C4-2B (cell line): ENCODE measurements around the gene CDH12.
"Not testable (repeated sequence)": the region's sequence is repeated elsewhere in the genome, so short reads cannot be mapped to it uniquely, and the experiment has no call there.

Source experiments
- H3K27ac ChIP-seq: fragments of 450-650 bp; 2 replicates; pipeline ENCODE4 v1.5.1; 2017
- ZFX ChIP-seq: fragments of 450-650 bp; IDR thresholded peaks from 2 replicates; pipeline ENCODE4 v1.6.1; 2017
- TF ChIP-seq, protein P1 (sequence below): fragments of 450-650 bp; conservative IDR thresholded peaks from 2 replicates; pipeline ENCODE4 v1.5.1; 2017; ENCODE audit warnings: mild to moderate bottlenecking

CDH12 gene

GRCh38 chr5:22053195-22053594, 799.9 kb downstream of the CDH12 start:
- no peak for TF ChIP-seq ZFX
- TF ChIP-seq, protein P1, sequence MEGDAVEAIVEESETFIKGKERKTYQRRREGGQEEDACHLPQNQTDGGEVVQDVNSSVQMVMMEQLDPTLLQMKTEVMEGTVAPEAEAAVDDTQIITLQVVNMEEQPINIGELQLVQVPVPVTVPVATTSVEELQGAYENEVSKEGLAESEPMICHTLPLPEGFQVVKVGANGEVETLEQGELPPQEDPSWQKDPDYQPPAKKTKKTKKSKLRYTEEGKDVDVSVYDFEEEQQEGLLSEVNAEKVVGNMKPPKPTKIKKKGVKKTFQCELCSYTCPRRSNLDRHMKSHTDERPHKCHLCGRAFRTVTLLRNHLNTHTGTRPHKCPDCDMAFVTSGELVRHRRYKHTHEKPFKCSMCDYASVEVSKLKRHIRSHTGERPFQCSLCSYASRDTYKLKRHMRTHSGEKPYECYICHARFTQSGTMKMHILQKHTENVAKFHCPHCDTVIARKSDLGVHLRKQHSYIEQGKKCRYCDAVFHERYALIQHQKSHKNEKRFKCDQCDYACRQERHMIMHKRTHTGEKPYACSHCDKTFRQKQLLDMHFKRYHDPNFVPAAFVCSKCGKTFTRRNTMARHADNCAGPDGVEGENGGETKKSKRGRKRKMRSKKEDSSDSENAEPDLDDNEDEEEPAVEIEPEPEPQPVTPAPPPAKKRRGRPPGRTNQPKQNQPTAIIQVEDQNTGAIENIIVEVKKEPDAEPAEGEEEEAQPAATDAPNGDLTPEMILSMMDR, result no peak

GRCh38 chr5:22051881-22052280, 801.3 kb downstream of the CDH12 start:
- H3K27ac ChIP-seq, result no peak overlapping the region
- TF ChIP-seq, protein P1, result no peak
- TF ChIP-seq ZFX, result no peak

More at GRCh38 chr5:22053195-22053594, 799.9 kb downstream of the CDH12 start:
- H3K27ac ChIP-seq, result no peak overlapping the region

GRCh38 chr5:22050931-22051330, 802.2 kb downstream of the CDH12 start:
- H3K27ac ChIP-seq, result no peak overlapping the region
- TF ChIP-seq ZFX, result no peak
- TF ChIP-seq, protein P1, result no peak

DNA sequence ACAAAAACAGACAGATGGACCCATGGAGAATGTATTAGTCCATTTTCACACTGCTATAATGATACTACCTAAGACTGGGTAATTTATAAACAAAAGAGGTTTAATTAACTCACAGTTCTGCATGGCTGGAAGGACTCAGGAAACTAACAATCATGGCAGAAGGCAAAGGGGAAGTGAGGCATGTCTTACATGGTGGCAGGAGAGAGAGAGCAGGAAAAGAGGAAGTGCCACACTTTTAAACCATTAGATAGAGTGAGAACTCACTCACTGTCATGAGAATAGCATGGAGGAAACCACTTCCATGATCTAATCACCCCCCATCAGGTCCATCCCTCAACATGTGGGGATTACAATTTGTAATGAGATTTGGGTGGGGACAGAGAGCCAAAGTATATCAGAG, 808.9 kb downstream of the CDH12 start:
- TF ChIP-seq ZFX, result no peak
- TF ChIP-seq, protein P1, result no peak

GRCh38 chr5:22036061-22036460, 817.1 kb downstream of the CDH12 start:
- H3K27ac ChIP-seq, result no peak overlapping the region
- TF ChIP-seq, protein P1, result no peak
- no peak for TF ChIP-seq ZFX

More for the DNA sequence above, 808.9 kb downstream of the CDH12 start:
- H3K27ac ChIP-seq, result no peak overlapping the region

- TF ChIP-seq, protein P1, result no peak
- TF ChIP-seq ZFX, result no peak
- H3K27ac ChIP-seq, result no peak overlapping the region
These were observed 820.1 kb downstream of the CDH12 start for GRCh38 chr5:22033066-22033465.

DNA sequence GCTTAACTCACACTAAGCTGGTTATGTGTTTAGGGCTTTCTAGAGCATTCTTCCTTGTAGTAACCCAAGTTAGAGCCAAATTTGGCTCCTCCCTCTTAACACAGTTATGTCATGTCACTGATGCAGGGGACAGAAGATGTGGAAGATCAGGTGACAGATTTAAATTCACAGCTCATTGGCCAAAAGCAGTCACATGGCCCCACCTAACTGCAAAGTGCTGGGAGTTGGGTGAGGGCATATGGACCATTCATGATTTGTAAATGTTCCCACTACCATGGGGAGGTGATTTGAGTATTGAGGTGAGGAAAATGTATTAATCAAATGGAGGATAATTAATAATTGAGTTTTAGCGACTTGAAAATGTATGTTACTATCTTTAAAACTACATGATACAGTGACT, 829.4 kb downstream of the CDH12 start:
- no peak overlapping the region for H3K27ac ChIP-seq
- no peak for TF ChIP-seq ZFX
- TF ChIP-seq, protein P1, result no peak

DNA sequence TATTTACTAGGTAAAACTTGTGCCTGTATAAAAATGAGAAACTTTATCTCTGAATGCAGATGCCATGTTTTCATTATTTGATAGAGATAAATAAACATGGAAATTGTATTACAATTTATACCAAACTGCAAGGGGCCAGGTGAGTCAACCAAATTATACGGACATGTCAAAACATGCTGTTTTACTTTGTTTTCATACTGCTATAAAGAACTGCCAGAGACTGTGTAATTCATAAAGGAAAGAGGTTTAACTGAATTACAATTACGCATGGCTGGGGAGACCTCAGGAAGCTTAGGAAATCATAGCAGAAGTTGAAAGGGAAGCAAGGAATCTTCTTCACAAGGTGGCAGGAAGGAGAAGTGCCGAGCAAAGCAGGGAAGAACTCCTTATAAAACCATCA, 840.3 kb downstream of the CDH12 start:
- not testable (repeated sequence) for H3K27ac ChIP-seq

DNA sequence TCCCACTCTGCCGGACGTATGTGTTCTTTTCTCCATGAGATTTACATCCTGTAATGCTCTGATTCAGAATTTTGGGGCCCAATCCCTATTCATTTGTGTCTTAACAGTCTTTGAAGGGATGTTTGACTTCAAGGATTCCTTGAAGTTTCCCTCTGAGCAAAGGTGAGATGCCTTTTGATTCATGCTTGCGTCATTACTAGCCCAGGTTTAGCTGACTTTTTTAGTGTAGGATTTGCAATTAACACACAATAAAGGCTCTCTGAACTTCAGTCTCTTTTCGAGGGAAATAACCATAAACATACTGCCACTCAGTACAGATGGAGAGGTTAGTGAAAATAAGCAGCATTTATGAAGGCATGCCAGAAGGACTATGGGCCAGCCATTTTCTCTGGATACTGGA, 842.3 kb downstream of the CDH12 start:
- H3K27ac ChIP-seq, result not testable (repeated sequence)

DNA sequence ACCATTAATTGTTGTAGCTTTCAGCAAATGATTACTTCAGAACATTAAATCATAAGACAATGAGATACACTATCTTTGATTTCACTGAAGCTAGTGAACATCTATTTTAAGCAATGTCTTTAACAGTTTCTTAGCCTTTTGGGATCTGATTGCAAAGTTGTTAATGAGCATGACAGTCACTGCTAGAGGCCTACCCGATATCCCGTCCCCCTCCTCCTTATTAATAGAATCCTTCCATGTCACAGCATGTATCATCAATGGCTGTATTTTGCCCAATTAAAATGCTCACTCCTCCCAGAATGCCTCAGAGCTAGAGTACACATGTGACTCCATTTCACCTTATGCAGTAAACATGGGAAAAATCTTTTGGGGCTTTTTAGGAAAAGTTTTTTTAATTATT, 852.0 kb downstream of the CDH12 start:
- not testable (repeated sequence) for H3K27ac ChIP-seq

DNA sequence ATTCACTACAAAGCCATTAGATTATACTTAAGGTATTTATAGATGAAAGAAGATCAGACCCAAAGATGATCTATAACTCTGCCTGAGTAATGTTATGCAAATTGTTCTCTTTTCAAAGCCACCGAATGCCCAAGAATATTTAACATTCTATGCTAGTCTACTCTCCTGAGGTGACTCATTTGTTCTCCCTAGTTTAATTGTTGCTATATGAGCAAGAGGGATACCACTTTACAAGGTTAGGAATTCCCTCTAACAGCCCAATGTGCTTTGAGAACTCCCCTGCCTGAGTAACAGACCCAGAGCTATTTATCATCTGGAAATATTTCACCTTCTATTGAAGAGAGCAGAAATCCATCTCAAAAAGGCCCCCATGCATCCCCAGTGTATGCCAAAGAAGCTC, 867.3 kb downstream of the CDH12 start:
- not testable (repeated sequence) for H3K27ac ChIP-seq

DNA sequence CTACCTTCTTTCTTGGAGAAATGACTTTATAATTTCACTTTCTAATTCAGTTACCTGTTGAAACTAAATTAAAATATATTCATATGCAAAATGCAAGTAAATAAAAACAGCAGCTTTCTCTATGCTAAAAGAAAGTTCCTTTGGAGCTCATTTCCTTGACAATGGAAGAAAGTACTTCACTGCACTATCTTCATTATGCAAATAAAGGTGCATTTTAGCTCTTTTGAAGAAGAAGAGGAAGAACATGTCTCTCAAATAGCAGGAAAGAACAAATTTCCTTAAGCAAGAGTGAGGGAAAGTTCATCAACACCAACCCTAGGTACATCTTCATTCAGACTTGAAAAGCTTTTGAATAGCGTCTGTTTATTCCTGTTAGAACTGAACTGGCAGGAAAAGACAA, 901.6 kb downstream of the CDH12 start:
- not testable (repeated sequence) for H3K27ac ChIP-seq
